ENCODE measurements around the gene SUPT6H.

The SUPT6H gene

DNA sequence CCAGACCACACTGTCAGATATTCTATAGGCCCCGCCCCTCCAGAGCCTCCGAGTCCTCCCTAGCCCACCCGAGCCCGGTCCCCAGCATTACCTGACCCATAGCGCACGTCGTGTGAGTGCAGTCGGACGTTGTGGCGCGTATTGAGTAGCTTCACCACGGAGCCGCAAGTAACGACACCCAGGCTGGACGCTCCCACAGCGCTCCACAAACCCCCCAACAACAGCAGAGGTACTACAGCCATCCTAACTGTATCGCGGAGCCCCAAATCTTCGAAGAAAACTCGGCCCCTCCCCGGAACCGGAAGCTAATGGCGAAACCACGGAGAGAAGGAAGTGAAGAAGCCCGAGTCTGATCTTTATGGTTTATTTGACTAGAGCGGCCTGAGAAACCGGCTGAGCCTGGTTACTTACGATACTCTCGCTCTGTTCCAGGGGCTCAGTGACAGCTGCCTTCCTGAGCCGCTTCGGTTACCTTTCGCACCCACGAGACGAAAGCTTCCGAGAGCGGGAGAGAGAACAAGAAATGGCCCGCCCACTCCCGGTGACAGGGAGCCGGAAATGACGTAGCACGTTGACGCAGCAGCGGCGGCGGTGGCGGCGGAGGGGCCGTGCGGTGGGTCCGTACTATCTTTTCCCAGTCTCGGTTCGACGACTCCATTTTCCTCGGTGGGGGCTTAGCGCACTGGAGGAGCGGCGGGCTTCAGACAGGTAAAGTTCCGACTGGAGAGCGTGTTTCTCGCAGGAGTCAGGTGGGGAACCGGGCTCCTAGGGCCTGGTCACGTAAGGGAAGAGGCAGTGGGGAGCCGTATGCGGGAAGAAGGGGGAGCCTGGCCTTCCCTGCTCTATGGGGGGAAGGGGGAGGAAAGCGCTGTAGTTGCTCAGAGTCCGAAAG is at the start of gene SUPT6H, which contains the start of gene SDF2:
TSS of gene SUPT6H (plus strand) at position 571 of the 892 bp plus-strand sequence. CDS start 11,197 bp downstream, outside the sequence.
TSS of gene SDF2 (minus strand) at position 272 of the 892 bp plus-strand sequence. CDS start at position 242, 30 bp downstream.
- DNase-seq = peak; percentile 98

DNA sequence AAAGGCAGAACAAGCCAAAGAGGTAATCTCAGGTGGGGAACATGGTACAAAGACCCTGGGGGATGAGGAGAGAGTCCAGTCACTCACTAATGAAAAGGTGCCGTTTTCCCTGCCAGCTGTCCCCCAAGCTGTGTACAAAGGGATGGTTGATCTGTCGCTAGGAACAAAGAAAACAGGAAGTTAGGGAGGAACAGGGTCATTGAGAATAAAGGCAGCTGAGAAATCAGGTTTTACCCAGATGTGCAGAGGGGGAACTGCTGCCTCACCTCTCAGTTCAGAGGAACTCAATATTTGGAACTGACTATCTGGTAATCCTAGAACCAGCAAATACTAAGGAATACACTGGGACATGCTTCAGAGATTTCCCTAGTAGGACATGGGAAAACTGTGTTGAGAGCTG is 49.5 kb upstream of the SUPT6H start:
- DNase-seq = no peak

DNA sequence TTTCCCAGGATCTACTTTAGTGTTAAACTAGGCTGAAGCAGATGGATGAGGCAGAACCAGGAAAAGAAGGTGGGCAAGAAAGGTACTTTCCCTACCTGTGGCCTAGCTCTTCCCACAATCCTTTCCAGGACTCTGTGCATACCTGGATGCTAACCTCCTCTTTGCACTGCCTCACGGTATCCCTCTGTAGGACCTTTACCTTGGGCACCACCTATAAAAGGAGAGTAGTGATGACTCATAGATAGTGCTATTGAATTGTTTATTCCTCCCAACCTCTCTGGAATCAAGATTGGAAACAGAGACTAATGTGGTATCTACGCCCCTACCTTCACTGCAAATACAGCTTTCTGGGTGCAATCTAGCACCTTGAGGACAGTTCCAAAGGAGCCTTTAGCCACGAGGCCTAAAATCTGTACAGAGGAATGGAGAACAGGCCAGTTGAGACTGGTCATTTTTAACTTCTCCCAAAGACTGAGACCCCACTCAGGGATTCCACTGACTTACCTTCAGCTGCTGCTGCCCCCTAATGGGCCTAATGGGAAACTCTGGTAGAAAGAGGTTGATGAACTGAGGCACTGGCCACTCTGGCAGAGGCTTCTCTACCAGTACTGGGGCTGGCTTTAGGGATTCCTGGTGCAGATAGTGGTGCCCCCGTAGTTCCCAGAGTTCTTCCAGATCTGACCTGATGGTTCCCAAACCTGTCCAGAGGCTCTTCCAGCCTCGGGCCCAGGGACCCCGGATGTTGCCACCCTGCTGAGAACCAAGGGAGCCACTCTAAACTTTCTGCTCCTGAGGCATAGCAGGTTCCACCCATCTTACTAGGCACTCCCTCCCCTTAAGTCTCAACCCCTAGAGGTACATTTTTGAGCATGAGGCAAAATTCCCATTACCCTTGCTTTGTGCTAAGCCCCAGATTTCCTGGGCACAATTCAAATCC is 48.8 kb upstream of the SUPT6H start:
- peak; percentile 75 for DNase-seq

DNA sequence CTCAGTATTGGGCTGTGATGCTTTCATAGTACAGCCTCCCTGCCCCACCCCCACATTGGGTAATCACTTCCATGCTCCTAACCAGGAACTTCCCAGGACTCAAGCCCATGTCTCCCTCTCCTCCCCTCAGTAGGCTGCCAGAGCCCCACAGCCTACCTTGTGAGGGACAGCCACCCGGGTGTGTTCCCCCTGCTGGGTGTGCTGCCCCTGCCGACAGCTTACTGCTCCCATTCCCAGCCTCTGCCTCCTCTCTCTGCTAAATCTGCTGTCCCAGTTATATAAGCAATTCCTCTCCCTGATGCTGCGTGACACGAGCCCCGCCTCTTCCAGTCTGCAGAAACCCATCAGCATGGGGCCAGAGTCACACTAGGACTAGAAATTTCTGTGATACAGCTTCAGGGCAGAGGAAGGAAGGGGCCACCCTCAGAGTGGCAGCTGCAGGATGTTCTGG is 48.0 kb upstream of the SUPT6H start, which contains the start of gene RSKR:
TSS of gene RSKR (minus strand) at position 255 of the 451 bp plus-strand sequence. CDS start at position 231, 24 bp downstream.
- DNase-seq = no peak

DNA sequence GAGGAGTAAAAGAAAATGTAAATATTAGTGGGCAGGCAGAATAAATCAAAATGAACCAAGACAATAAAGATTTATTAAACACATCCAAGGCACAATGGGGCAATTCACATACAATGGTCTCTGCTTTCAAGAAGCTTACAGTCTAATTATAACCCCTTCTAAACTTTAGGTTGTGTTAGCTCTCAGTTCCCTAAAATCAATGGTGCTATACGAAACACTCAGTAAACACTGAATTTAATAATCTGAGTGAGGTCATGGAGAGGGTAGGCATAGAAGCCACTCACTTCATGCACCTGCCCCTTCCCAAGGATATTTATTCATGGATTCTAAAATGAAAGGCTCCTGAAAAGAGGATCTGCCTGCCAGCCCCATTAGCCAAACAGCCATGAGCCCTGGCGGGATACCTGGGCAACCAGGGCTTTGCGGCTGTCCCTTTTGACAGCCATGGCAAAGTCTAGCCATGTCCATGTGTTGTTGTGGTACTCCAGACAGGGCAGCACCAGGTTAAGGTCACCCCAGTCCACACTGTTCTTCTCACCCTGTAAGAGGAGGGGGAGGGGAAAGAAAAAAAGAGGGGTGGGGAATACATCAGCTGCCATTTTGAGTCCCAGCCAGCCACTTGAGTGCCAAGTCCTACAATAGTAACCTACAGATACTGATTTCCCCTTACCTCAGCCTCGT is 46.6 kb upstream of the SUPT6H start:
- DNase-seq = no peak

DNA sequence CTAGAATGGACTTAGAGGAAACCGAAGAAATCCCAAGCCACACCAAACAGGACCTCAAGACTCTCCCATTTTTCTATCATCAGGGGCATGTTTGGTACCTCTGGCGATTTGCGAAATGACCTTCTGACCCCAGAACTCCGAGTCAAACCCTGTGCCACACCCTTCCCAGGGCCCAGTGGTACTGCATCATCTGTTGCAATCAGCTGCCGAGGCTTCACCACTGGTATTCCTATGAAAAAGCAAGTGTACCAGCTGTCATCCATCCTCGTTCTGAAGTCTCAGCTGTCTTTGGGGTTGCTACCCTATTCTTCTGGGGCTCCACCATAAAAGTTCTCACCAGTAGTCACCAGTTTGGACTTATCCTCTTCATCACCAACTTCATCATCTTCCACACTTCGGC is 45.7 kb upstream of the SUPT6H start:
- DNase-seq = no peak

DNA sequence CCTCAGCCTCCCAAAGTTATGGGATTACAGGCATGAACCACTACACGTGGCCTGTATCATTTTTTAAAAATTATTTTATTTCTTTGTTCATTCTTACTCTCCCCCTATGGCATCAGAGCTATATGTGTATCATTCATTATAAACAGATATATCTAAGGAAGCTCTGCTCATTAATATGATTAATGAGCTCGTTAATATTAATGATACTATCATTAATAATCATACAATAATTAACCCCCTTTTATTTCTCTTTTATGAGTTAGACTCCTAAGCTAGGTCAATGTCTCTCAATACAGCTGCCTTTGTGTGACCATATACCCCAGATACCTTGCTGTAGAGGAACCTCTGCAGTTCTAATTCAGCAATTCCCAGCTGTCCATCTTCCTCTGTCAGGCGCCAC is 43.5 kb upstream of the SUPT6H start:
- no peak for DNase-seq

DNA sequence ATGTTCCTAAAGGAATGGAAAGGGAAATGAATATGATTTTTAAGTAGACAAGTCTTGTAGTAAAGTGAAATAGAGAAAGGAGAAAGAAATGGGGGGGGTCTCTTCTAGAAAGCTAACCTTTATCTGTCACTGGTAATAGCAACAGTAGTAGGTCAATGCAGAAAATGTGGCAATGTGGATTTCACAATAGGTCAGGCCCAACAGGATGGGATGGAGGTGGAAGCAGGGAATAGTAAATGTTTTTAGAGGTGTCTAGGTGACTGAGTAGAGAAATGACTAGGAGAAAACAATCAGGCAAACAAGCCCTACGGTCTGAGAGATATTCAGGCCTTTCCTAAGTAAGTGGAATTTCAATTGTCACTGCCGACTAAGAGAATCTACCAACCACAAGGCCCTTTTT is 42.0 kb upstream of the SUPT6H start:
- no peak for DNase-seq

DNA sequence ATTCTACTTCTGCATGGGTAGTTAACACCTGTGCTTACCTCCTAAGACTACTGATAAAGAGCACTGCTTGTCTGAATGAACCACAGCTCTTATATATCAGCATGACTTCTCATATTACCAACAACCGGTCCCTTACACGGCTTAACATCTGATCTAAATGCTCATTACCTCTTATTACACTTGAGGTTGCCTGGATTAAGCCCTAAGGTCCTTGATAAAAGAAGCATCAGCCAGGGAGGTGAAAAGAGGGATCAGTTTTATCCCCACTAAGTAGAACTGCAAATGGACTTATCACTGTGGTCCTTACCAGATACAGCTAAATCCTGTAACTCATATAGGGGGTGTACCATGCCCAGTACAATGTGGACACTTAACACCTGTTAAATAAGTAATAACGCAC is 39.8 kb upstream of the SUPT6H start:
- DNase-seq = no peak

DNA sequence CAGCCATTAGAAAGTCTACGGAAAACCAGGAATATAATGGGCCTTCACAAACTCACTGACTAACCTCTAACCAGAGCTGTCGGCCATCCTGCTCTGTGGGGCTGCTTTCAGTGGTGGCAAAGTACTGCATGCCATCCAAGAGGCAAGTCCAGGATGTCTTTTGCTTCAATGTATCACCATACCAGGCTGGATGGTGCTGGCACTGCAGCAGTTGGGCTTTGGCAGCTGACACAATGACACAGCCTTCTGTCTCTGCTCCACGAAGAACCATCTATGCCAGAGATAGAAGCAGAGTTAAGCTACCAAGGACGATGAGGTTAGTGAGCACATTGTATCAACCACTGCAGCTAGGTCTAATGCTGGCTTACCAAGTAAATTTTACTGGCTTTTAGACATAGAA is 38.3 kb upstream of the SUPT6H start:
- no peak for DNase-seq

DNA sequence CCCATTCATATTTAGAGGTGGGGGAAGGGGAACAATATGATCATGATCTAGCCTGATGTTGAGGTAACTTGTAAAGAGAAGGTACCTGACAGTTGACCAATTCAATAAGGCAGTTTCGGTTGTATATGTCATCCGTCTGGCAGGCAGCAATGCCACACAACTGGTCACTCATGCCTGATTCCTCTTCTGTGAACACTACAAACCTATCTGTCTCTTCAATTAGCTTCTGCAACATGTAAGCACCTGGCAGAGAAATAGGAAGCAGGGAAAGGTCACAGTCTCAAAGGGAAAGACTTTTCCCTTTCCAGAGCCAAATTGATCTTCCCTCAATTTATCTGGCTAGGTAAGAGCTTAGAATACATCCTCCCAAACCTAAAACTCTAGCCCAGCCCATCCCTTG is 37.9 kb upstream of the SUPT6H start:
- DNase-seq = no peak

DNA sequence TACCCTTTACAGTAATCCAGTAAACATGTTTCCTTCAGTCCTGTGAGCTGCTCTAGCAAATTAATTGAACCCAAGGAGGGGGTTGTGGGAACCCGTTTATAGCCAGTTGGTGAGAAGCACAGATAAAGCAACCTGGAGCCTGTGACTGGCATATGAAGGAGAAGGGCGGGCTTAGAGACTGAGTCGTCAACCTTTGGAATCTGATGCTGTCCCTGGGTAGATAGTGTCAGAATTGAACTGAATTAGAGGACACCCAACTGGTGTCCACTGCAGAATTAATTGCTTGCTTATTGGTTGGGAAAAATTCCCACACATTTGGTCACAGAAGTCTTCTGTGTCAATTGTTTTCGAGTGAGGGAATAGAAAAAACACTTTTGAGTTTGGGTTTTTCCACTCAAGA is 35.2 kb upstream of the SUPT6H start:
- DNase-seq = no peak

DNA sequence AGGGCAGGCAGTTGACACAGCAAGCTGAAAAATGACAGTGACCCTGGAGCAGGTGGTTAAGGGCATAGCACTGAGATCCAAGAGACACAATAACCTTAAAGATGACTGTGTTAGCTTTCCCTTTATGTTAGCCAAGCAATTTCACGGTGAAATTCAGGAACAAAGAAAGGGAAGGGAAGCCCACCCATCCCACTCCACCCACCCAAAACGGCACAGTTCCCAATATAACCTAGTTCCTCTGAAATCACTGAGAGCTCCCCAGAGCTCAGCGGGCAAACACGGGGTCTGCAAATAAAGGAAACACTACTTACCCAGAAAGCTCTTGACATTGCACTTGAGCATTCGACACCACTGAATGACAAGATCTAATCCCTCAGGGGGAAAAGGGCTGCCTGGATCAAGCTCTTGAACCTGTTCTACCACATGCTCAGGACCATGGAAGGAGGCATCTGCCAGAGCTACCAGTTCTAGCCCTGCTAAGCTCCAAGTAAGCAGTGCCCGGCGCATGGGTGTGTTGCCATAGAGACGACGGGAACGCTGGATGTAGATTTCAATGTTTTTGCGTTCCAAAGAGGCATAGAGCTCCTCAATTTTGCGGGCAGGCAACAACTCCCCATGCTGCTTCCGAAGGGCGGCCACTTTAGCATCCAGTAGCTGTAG is 27.7 kb upstream of the SUPT6H start:
- no peak for DNase-seq

DNA sequence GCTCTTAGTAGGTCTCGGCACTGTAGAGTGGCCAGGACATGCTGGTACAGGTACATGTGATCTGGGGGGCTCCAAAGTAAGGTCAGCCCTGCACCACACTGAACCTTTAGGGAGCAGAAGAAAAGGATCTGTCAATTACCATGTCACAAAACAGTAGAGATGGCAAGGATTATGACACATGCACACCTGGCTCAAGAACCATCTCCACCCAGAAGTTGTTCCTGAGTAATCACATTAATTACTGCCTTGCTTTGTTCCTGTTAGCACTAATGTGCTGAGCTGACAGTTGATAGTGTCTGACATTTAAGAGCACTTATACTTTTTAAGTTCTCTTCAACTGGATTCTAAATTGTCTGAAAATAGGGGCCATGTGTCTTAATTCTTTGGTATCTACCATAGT is 26.5 kb upstream of the SUPT6H start:
- DNase-seq = no peak

DNA sequence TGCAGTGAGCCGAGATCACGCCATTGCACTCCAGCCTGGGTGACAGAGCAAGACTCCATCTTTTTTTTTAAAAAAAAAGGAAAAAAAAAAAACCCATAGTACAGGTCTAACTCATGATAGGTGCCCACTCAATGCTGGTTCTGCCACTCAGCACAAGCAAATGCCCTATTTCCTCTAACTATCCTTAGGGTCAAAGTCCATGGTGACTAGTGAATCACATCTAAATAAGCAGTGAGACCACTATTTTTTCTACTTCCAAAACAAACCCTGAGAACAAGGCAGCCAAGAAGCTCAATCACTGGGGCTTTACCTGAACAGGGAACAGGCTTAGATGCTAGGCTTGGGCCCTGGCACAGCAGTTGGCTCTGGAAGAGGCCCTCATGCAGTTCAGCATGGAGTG is 20.4 kb upstream of the SUPT6H start:
- DNase-seq = no peak

DNA sequence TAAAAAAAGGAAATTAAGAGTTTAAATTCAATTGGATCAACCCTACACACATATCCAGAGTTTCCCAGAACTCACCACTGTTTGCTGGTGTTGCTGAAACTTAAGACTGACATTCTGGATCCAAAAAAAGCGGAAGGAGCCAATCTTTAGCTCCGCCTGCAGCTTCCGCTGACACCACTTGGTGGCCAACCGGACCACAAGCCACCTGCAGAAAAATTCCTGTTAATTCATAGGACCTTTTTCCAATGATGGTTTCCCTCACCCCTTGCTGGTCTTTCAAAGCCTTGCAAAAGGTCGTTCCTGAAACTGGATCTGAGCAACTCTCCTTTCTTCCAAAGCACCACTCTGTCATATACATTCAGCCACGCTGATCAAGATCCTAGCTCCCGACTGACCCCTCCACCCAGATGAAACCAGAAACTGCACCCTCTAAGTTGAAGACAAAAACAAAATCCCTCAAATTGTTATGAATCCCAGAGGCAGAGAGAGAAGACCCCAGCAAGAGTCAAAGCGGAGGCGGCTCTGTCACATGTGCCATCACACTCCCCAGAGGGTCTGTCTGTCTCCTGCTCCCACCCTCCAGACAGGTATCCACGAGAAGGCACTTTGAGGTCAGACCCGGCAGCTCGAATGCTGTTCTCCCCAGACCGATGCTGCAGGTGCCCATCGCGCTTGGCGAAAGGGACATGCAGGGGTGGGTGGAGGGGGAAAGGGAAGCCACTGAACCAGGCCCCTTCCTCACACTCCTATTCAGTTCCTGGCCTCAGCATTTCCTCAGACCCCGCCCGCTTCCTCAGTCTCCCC is 17.8 kb upstream of the SUPT6H start:
- peak; percentile 51 for DNase-seq

DNA sequence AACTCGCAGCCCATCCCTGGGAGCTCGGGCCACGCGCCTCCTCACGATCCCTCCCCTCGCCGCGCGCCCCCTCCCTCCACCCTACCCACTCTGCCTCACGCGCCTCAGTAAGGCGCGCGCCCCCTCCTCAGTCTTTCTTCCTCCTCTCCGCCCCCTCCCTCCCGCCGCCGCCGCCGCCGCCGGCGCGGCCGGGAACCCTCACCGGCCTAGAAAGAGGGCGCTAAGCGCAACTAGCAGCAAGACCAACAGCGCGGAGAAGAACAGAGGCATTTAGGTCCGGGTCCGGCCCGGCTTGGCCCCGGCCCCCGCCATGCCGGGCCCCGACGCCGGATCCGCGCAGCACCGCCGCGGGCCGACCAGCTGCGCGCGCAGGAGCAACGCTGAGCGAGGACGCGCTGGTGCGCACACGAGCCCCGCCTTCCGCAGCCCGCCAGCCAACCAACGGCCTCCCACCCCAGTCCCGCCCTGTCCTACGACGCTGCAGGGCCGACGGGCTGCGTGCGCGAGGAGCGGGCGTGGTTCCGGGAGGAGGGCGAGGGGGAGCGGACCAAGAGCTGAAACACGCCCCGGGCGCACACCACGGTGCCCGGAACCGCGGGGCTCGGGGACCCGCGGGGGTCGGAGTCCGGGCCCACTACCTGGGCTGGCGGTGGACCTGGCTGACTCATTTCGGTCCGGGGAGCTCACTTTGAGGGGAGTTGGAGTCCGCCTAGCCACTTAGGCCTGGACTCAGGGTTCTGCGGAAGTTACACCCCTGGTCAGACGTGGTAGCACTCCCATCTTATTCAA is 17.0 kb upstream of the SUPT6H start, which contains the start of gene BLTP2:
TSS of gene BLTP2 (minus strand) at position 372 of the 789 bp plus-strand sequence. CDS start at position 270, 102 bp downstream.
- peak; percentile 97 for DNase-seq

DNA sequence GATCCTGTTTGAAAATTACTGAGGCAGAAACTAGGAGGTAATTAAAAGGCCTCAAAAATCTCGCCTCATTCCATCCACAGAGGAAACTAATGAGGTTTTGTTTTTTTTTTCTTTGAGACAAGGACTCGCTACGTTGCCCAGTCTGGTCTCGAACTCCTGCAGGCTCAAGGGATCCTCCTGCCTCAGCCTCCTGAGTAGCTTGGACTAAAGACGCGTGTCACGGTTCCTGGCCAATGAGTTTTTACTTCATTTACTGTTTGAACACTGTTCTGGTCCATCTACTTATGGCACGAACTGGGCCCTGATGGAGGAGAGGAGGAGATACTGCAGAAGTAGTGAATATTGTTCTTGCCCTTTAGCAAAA is 16.4 kb upstream of the SUPT6H start:
- DNase-seq = no peak

DNA sequence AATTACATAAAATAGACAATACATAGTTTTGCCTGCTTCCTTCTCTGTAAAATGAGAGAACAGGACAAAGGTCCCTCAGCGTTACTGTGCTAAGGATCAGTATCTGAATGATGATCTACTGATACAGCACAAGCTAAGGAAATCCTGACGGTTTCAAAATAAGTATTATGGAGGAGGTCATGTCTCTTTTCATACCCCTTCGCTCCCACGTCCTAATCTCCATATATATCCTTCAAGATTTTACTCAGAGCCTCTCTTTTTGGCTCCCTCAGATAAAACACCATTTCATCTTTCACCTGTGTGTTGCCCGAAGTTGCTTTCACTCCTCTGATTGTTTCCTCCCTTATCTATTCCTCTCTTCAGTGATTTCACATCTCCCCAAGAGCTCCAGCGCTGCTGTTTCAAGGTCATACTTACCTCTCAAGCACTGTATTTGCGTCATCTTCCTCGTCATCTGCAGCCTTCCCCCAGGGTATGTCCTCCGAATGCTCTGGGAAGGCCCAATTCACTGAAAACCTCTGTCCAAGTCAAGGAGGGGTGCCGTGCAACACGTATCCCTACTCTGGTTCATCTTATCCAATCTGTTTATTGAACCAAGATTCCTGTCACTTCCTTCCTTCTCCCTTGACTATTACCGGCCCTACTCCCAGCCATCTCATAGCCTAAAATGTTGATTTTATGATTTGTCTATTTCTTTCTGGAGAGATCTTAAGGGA is 15.8 kb upstream of the SUPT6H start:
- peak; percentile 3 for DNase-seq

DNA sequence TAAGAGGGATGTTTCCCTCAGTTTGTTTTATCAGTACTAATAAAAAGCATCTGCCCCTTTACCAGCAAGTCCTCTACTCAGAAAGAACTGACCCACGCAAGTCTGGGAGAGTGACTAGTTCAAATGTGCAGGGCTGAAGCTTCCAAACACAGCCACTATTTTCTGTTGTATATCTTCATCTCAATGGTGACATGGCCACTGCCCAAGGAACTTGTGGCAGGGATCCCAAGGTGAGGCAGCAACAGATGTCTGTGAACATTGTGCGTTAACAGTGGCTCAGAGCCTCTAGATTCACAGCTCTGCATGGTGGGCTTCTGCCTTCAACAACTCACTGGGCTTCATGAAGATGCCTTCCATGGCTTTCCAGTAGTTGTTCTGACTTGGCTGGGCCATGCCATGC is 13.3 kb upstream of the SUPT6H start:
- DNase-seq = no peak

Data from eye (tissue), 1 donor.